ENCODE results near the gene TEN1. TPM values are rescaled to one million over a fixed set of nuclear protein-coding genes. Genes with fewer than 3 reads are reported as not detected.
A peak's percentile ranks its signal among the peaks of the same experiment; 100 is the strongest.

The TEN1 gene
- total and polyA plus RNA-seq, 2 of the 13 experiments (the other 11 are each of a cell fraction or from before 2014, with no cell fraction given): 18.0 to 21.3 TPM

DNA sequence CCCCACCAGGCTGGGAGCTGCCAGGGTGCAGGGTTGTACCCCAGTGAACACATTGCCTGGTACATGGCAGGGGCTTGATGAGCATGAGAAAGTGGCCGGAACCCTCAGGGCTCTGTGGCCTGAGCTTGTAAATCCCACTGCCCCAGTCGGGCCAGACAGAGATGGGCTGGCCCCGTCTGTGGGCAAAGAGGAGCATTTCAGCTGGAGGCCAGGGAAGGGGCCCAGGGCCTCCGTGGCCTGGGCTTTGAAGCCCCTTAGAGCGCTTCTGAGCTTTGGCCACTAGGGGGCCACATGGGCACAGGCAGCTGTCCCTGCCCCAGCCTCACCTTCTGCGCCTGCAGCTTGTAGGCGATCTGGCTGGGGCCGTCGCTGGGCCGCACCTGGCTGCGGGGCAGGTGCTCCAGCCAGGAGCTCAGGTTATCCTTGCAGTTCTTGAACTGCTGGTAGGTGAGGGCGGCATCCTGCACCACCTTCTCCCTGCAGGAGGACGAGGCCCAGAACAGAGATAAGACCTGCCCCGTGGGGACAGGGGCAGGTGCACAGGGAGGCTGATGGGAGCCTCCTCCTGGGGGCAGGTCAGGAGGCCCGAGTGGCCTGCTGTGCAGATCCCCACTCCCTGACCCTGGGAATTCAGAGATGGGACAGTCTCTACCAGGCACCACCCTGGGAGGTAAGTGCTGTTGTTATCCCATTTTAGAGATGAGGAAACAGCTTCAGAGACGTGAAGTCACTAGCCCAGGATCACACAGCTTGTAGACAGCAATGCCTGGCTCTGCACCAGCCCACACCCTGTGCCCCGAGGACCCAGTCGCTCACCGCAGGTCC is 35.3 kb downstream of the TEN1 start (continued):
- TF ChIP-seq HNRNPL (IDR thresholded peaks at IDR 0.05; ENCODE audit: low read depth, low read length): 0 out of 2 replicates have a peak, but pooled peaks have one; percentile 67
- no peak; the same call in 1 of the 2 replicates for TF ChIP-seq FOXA3 (CRISPR knock-in tag; IDR thresholded peaks at IDR 0.05)
- no peak for TF ChIP-seq GPN1 (CRISPR knock-in tag; IDR thresholded peaks at IDR 0.05; ENCODE audit: borderline replicate concordance)
- no peak for TF ChIP-seq SIX1 (CRISPR knock-in tag; IDR thresholded peaks at IDR 0.05; ENCODE audit: borderline replicate concordance)
- no peak for TF ChIP-seq ZNF792 (CRISPR knock-in tag; IDR thresholded peaks at IDR 0.05)
- peak; percentile 16; the same call in 1 of the 2 replicates for TF ChIP-seq HOXA3 (CRISPR knock-in tag; IDR thresholded peaks at IDR 0.05)
- TF ChIP-seq ZKSCAN5 (CRISPR knock-in tag; IDR thresholded peaks at IDR 0.05): no peak
- TF ChIP-seq ZNF766 (CRISPR knock-in tag; IDR thresholded peaks at IDR 0.05; ENCODE audit: borderline replicate concordance): no peak; the same call in 1 of the 2 replicates
- TF ChIP-seq BORCS8-MEF2B (CRISPR knock-in tag; IDR thresholded peaks at IDR 0.05): no peak
- TF ChIP-seq ZSCAN22 (CRISPR knock-in tag; IDR thresholded peaks at IDR 0.05): no peak
- no peak for TF ChIP-seq ZNF317 (CRISPR knock-in tag; IDR thresholded peaks at IDR 0.05)
- no peak for TF ChIP-seq ZNF878 (CRISPR knock-in tag; IDR thresholded peaks at IDR 0.05)
- TF ChIP-seq SRSF1 (optimal IDR thresholded peaks at IDR 0.05; ENCODE audit: low read depth, low read length): no peak
- 0 out of 2 replicates have a peak, but pooled peaks have one; percentile 28 for TF ChIP-seq ZBTB20 (CRISPR knock-in tag; IDR thresholded peaks at IDR 0.05; ENCODE audit: borderline replicate concordance, low read depth)
- TF ChIP-seq, protein P1, sequence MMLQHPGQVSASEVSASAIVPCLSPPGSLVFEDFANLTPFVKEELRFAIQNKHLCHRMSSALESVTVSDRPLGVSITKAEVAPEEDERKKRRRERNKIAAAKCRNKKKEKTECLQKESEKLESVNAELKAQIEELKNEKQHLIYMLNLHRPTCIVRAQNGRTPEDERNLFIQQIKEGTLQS (CRISPR knock-in tag; IDR thresholded peaks at IDR 0.05): no peak
- peak; percentile 87; the same call in 1 of the 2 replicates for TF ChIP-seq NRL (CRISPR knock-in tag; IDR thresholded peaks at IDR 0.05; ENCODE audit: borderline replicate concordance)
- TF ChIP-seq TAF15 (IDR thresholded peaks at IDR 0.05; ENCODE audit: low read depth, low read length, poor library complexity, severe bottlenecking): no peak
- TF ChIP-seq POGZ (CRISPR knock-in tag; IDR thresholded peaks at IDR 0.05): no peak
- TF ChIP-seq ADNP (CRISPR knock-in tag; IDR thresholded peaks at IDR 0.05): no peak
- TF ChIP-seq, protein P2, sequence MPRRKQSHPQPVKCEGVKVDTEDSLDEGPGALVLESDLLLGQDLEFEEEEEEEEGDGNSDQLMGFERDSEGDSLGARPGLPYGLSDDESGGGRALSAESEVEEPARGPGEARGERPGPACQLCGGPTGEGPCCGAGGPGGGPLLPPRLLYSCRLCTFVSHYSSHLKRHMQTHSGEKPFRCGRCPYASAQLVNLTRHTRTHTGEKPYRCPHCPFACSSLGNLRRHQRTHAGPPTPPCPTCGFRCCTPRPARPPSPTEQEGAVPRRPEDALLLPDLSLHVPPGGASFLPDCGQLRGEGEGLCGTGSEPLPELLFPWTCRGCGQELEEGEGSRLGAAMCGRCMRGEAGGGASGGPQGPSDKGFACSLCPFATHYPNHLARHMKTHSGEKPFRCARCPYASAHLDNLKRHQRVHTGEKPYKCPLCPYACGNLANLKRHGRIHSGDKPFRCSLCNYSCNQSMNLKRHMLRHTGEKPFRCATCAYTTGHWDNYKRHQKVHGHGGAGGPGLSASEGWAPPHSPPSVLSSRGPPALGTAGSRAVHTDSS (CRISPR knock-in tag; conservative IDR thresholded peaks at IDR 0.05): no peak
- TF ChIP-seq, protein P3, sequence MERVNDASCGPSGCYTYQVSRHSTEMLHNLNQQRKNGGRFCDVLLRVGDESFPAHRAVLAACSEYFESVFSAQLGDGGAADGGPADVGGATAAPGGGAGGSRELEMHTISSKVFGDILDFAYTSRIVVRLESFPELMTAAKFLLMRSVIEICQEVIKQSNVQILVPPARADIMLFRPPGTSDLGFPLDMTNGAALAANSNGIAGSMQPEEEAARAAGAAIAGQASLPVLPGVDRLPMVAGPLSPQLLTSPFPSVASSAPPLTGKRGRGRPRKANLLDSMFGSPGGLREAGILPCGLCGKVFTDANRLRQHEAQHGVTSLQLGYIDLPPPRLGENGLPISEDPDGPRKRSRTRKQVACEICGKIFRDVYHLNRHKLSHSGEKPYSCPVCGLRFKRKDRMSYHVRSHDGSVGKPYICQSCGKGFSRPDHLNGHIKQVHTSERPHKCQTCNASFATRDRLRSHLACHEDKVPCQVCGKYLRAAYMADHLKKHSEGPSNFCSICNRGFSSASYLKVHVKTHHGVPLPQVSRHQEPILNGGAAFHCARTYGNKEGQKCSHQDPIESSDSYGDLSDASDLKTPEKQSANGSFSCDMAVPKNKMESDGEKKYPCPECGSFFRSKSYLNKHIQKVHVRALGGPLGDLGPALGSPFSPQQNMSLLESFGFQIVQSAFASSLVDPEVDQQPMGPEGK (CRISPR knock-in tag; IDR thresholded peaks at IDR 0.05): peak; percentile 51
- TF ChIP-seq, protein P4, sequence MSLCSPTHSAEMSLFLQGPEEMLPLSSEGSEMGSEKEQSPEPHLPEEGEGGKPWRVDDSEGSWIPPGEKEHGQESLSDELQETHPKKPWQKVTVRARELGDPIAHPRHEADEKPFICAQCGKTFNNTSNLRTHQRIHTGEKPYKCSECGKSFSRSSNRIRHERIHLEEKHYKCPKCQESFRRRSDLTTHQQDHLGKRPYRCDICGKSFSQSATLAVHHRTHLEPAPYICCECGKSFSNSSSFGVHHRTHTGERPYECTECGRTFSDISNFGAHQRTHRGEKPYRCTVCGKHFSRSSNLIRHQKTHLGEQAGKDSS (CRISPR knock-in tag; IDR thresholded peaks at IDR 0.05; ENCODE audit: borderline replicate concordance, low read depth): no peak
- no peak for TF ChIP-seq ZNF160 (CRISPR knock-in tag; IDR thresholded peaks at IDR 0.05)
- no peak for TF ChIP-seq ZNF550 (CRISPR knock-in tag; IDR thresholded peaks at IDR 0.05; ENCODE audit: borderline replicate concordance)
- TF ChIP-seq ZNF20 (CRISPR knock-in tag; IDR thresholded peaks at IDR 0.05): no peak
- TF ChIP-seq MATR3 (CRISPR knock-in tag; IDR thresholded peaks at IDR 0.05): no peak
- TF ChIP-seq MAFG (CRISPR knock-in tag; IDR thresholded peaks at IDR 0.05): no peak

All from HepG2 (cell line).